T-helper 2 cell treated with Interferon-gamma antibody and Interleukin-4, amounts not matched to agents 5 μg/mL and 100 μg/mL, for 36 hours (primary cell): ENCODE data around the gene SASH1.

ENCODE experiments used
- DNase-seq: peaks from one replicate; pipeline ENCODE4 v3.0.0; 2021; ENCODE audit warnings: low spot score
- H3K27ac Mint-ChIP-seq: one replicate; pipeline ENCODE4 v1.8.0; 2021; ENCODE audit warnings: mild to moderate bottlenecking, mixed read lengths
- H3K27me3 Mint-ChIP-seq: one replicate; pipeline ENCODE4 v1.8.0; 2021; ENCODE audit warnings: low read depth, mixed read lengths
- H3K36me3 Mint-ChIP-seq: one replicate; pipeline ENCODE4 v1.8.0; 2021; ENCODE audit warnings: low read depth, mixed read lengths
- H3K4me1 Mint-ChIP-seq: one replicate; pipeline ENCODE4 v1.8.0; 2021; ENCODE audit warnings: low read depth, mixed read lengths
- H3K4me3 Mint-ChIP-seq: one replicate; pipeline ENCODE4 v1.8.0; 2022; ENCODE audit warnings: mild to moderate bottlenecking, moderate library complexity, mixed read lengths
- H3K9me3 Mint-ChIP-seq: one replicate; pipeline ENCODE4 v1.8.0; 2021; ENCODE audit warnings: mixed read lengths

Gene SASH1

DNA sequence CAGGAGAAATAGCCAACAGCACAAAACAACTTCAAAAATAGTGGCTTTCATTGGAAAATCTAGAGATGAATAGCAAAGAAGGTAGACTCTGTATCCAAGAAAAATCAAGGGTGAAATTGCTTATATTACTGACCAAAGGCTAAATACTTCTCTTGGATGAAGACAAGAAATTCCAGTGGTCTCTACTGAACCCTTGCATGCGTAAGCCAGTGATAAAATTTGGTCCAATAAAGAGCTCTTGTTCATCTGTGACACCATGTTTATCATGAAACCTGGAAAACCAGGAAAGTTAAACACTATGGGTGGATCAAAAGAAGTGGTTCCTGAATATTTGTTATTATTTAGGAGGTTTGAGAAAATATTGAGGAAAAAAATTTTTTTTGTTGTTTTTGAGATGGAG lies 25.6 kb upstream of the SASH1 start:
- Mint-ChIP-seq H3K9me3 (no peaks in the 10 kb centered on the region), H3K36me3 (no peaks in the 10 kb centered on the region), H3K4me3 (no peak overlapping the region)

DNA sequence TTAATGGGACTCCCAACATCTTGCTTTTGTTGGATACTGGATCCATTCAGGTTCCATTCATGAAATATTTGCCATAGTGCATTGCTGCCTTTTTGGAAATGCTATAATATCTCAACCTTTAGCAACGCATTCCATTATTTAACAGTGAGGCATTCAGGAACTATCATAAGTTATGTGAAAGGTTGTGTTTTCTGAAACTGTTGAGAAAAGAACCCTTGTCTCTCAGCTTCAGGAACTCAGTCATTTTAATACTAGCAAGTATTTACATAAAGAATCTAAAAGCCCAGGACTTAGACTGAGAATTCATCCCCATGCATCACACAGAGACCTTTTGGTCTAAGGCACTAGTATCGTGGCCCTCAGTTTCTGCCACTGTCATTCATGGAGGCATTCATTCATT lies 24.9 kb upstream of the SASH1 start:
- H3K9me3 Mint-ChIP-seq: no peaks in the 10 kb centered on the region
- no peaks in the 10 kb centered on the region for H3K36me3 Mint-ChIP-seq
- H3K27ac Mint-ChIP-seq: no peak overlapping the region
- no peak overlapping the region for H3K4me3 Mint-ChIP-seq
- H3K4me1 Mint-ChIP-seq: no peaks in the 10 kb centered on the region
- DNase-seq: no peak
- no peaks in the 10 kb centered on the region for H3K27me3 Mint-ChIP-seq

More for the DNA sequence above, 25.6 kb upstream of the SASH1 start:
- DNase-seq: no peak
- Mint-ChIP-seq H3K4me1 (no peaks in the 10 kb centered on the region), H3K27ac (no peak overlapping the region), H3K27me3 (no peaks in the 10 kb centered on the region)

- no peak for DNase-seq
- H3K36me3 Mint-ChIP-seq: no peaks in the 10 kb centered on the region
- H3K9me3 Mint-ChIP-seq: no peaks in the 10 kb centered on the region
- no peaks in the 10 kb centered on the region for H3K27me3 Mint-ChIP-seq
- H3K4me1 Mint-ChIP-seq: no peaks in the 10 kb centered on the region
- no peak overlapping the region for H3K27ac Mint-ChIP-seq
- no peak overlapping the region for H3K4me3 Mint-ChIP-seq
These were observed 19.9 kb upstream of the SASH1 start for GRCh38 chr6:148322704-148323103.

GRCh38 chr6:148323344-148323743 lies 19.3 kb upstream of the SASH1 start:
- no peak for DNase-seq
- H3K27ac Mint-ChIP-seq: no peak overlapping the region
- no peaks in the 10 kb centered on the region for H3K27me3 Mint-ChIP-seq
- H3K4me3 Mint-ChIP-seq: no peak overlapping the region
- H3K36me3 Mint-ChIP-seq: no peaks in the 10 kb centered on the region
- H3K4me1 Mint-ChIP-seq: no peaks in the 10 kb centered on the region
- H3K9me3 Mint-ChIP-seq: no peaks in the 10 kb centered on the region

DNA sequence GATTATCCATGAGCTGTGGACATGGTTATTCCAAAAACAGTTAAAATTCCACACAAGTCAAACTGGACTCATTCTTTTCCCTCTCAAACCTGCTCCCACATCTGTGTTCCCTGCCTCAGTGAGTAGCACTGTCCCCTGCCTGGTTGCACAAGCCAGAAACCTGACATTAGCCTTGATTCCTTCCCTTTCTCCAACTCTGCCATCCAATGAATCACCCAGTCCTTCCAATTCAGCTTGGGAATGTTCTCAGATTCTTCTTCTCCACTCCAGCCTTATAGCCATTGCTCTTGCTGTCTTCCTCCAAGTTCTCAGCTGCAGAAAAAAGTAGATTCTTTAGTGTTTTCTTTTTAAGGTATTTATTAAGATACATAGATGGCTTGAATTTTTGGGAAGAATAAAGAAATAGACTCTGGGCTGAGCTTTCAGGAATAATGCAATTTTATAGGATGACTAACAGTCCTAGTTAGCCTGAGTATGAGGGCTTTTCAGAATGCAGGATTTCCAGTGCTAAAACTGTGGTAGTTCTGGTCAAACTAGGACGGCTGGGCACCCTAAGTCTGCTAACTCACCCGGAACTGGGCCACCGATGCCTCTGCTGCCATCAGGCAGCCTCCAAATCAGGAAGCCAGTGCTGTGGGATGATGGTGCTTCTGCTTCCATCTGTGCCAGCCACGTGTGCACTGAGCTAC lies 18.2 kb upstream of the SASH1 start:
- Mint-ChIP-seq H3K27me3 (peaks cover 4% of the 10 kb centered on the region), H3K27ac (no peak overlapping the region), H3K4me3 (no peak overlapping the region), H3K9me3 (no peaks in the 10 kb centered on the region), H3K4me1 (no peaks in the 10 kb centered on the region), H3K36me3 (no peaks in the 10 kb centered on the region)
- no peak for DNase-seq

DNA sequence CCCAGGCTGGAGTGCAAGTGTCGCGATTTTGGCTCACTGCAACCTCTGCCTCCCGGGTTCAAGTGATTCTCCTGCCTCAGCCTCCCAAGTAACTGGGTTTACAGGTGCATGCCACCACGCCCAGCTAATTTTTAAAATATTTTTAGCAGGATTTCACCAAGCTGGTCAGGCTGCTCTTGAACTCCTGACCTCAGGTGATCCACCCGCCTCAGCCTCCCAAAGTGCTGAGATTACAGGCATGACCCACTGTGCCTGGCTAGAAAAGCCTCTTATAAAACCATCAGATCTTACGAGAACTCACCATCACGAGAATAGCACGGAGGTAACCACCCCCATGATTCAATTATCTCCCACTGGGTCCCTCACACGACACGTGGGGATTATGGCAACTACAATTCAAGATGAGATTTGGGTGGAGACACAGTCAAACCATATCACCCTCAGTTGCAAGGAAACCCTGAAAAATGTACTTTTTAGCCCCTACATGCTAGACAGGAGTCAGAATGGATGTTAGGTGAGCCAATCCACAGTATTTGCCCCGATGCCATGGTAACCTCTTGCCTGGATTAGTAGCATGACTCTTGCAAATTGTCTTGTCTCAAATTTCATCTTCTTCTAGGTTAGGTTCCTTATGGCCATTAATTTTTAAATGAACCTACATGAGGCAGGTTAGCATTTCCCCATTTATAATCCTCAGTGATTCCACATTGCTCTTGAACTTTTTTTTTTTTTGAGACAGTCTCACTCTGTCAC lies 17.1 kb upstream of the SASH1 start:
- no peak for DNase-seq
- Mint-ChIP-seq H3K4me3 (no peak overlapping the region), H3K27ac (no peak overlapping the region), H3K4me1 (no peaks in the 10 kb centered on the region), H3K9me3 (no peaks in the 10 kb centered on the region), H3K36me3 (no peaks in the 10 kb centered on the region), H3K27me3 (peaks cover 9% of the 10 kb centered on the region)

DNA sequence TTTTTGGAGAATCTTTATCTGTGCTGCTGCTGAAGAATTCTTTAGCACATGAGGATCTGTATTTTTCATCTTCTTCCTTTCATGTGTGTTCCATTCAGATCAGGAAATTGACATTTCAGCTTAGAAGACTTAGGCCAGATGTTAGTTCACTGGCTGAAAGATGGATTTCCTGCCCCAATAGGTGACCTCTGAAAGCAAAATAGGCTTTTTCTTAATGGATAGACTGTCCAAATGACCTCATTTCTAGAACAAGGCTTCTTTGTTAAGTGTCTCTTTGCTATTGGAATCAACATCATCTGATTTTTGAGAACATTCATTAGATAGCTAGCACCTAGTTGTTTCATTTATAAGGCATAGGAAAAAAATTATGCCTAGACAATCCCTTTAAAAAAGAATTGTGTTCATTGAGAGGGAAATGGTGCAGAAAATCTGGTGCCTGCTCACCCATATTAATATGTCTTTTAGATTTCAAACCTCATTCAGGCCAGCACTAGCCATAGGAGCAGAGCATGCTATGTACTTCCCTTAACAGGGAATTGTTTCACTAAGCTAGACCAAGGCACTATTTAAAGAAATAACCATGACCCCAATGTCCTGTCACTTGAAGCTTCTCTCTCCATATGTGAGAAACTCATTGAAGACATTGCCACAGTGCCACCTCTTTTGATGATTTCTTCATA lies 13.6 kb upstream of the SASH1 start:
- H3K4me1 Mint-ChIP-seq: no peaks in the 10 kb centered on the region
- no peak for DNase-seq

GRCh38 chr6:148329596-148330381 lies 12.8 kb upstream of the SASH1 start:
- Mint-ChIP-seq H3K36me3 (no peaks in the 10 kb centered on the region), H3K4me3 (no peak overlapping the region), H3K27ac (no peak overlapping the region), H3K4me1 (no peaks in the 10 kb centered on the region), H3K27me3 (peaks cover 19% of the 10 kb centered on the region), H3K9me3 (no peaks in the 10 kb centered on the region)
- DNase-seq: no peak

More for the DNA sequence above, 13.6 kb upstream of the SASH1 start:
- Mint-ChIP-seq H3K36me3 (no peaks in the 10 kb centered on the region), H3K27me3 (peaks cover 19% of the 10 kb centered on the region), H3K9me3 (no peaks in the 10 kb centered on the region), H3K4me3 (no peak overlapping the region), H3K27ac (no peak overlapping the region)

GRCh38 chr6:148332088-148332487 lies 10.6 kb upstream of the SASH1 start:
- no peaks in the 10 kb centered on the region for H3K4me1 Mint-ChIP-seq

DNA sequence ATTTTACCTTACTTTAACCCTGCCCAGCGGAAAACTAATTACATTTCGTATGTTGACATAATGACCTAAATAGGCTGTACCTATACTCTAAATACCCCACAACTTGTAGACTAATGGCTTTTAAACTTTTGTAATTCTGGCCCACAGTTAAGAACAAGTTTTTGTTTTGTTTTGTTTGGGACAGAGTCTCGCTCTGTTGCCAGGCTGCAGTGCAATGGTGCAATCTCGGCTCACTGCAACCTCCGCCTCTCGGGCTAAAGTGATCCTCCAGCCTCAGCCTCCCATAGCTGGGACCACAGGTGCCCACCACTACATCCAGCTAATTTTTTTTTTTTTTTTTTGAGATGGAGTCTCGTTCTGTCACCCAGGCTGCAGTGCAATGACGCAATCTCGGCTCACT lies 5.7 kb upstream of the SASH1 start:
- DNase-seq: no peak
- Mint-ChIP-seq H3K9me3 (no peaks in the 10 kb centered on the region), H3K4me3 (no peak overlapping the region), H3K36me3 (no peaks in the 10 kb centered on the region), H3K27ac (no peak overlapping the region), H3K4me1 (peaks cover under 1% of the 10 kb centered on the region), H3K27me3 (peaks cover 11% of the 10 kb centered on the region)

More at GRCh38 chr6:148332088-148332487, 10.6 kb upstream of the SASH1 start:
- Mint-ChIP-seq H3K27me3 (peaks cover 19% of the 10 kb centered on the region), H3K27ac (no peak overlapping the region), H3K9me3 (no peaks in the 10 kb centered on the region), H3K4me3 (no peak overlapping the region), H3K36me3 (no peaks in the 10 kb centered on the region)
- no peak for DNase-seq

DNA sequence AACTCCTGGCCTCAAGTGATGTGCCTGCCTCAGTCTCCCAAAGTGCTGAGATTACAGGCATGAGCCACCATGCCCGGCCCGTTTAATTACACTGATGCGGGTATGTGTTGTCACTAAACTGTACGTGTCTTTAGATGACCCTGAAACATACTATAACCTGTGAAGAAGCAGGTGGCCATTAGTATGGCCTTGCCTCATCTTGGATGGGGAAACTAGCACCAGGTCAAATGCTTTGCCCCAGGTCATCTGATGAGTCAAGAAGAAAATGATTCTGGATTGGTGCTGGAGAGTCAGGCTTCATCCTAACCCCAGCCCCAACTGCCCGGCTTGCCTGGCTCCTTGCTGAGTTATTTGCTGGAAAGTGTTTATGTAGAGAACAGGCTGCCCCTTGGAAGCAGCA lies 2.9 kb upstream of the SASH1 start:
- Mint-ChIP-seq H3K9me3 (no peaks in the 10 kb centered on the region), H3K36me3 (no peaks in the 10 kb centered on the region), H3K27me3 (peaks cover 32% of the 10 kb centered on the region), H3K4me1 (peaks cover 11% of the 10 kb centered on the region), H3K27ac (no peak overlapping the region), H3K4me3 (no peak overlapping the region)
- no peak for DNase-seq

GRCh38 chr6:148340586-148341297 lies 1.9 kb upstream of the SASH1 start:
- Mint-ChIP-seq H3K36me3 (no peaks in the 10 kb centered on the region), H3K9me3 (no peaks in the 10 kb centered on the region), H3K4me1 (peaks cover 11% of the 10 kb centered on the region), H3K27ac (no peak overlapping the region), H3K27me3 (peaks cover 41% of the 10 kb centered on the region), H3K4me3 (no peak overlapping the region)
- DNase-seq: no peak

DNA sequence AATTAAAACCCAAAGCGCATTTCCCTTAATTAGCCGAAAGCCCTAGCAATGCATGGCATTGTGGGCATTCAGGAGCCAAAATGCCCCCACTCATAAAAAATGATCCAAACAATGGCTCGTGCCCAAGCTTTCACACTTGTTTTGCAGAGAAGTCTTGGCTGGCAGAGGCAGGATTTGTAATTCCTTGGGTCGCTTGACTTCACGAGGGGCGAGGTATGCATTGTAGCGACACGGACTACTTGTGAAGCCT lies 613 bp upstream of the SASH1 start:
- Mint-ChIP-seq H3K9me3 (no peaks in the 10 kb centered on the region), H3K27ac (peak overlapping the region; percentile 55), H3K36me3 (no peaks in the 10 kb centered on the region)

More for the DNA sequence above, 613 bp upstream of the SASH1 start:
- DNase-seq: no peak
- Mint-ChIP-seq H3K4me3 (peak overlapping the region; percentile 79), H3K4me1 (peaks cover 11% of the 10 kb centered on the region), H3K27me3 (peaks cover 54% of the 10 kb centered on the region)
